WTC11 (cell line): ENCODE data around the gene DLG1. TPM values are rescaled to one million over a fixed set of nuclear protein-coding genes. Genes with fewer than 3 reads are reported as not detected.

ENCODE experiments used
- ATAC-seq: fragments of 200-7000 bp; cut with Tn5 transposase; 2 replicates; pipeline ENCODE4 v1.10.0; 2021; ENCODE audit warnings: mild to moderate bottlenecking, moderate library complexity
- CTCF ChIA-PET: fragments of 300-600 bp; sonication (Branson Sonifier 250); formaldehyde crosslinking; loops from one replicate; lab custom pipeline; 2021; ENCODE audit warnings: antibody characterized with exemption; lab: Charles Lee
- POLR2A ChIA-PET: fragments of 350-600 bp; sonication (Branson Sonifier 250); formaldehyde crosslinking; loops from one replicate; lab custom pipeline; 2021; ENCODE audit warnings: antibody characterized with exemption; lab: Charles Lee
- DNase-seq: peaks from one replicate; pipeline ENCODE4 v3.0.0; 2021; ENCODE audit warnings: low spot score
- H3K27ac Mint-ChIP-seq: 2 replicates; pipeline ENCODE4 v1.8.0; 2021; ENCODE audit warnings: mixed read lengths
- H3K27me3 Mint-ChIP-seq: 2 replicates; pipeline ENCODE4 v1.8.0; 2021; ENCODE audit warnings: low read depth, mild to moderate bottlenecking, moderate library complexity, mixed read lengths
- H3K36me3 Mint-ChIP-seq: 2 replicates; pipeline ENCODE4 v1.8.0; 2021; ENCODE audit warnings: mixed read lengths
- H3K4me1 Mint-ChIP-seq: 2 replicates; pipeline ENCODE4 v1.8.0; 2022; ENCODE audit warnings: mixed read lengths
- H3K4me3 Mint-ChIP-seq: 2 replicates; pipeline ENCODE4 v1.8.0; 2021; ENCODE audit warnings: mild to moderate bottlenecking, moderate library complexity, mixed read lengths
- H3K9me3 Mint-ChIP-seq: 2 replicates; pipeline ENCODE4 v1.8.0; 2021; ENCODE audit warnings: mixed read lengths
- ATF3 ChIP-seq: sonication (generic); formaldehyde crosslinking; conservative IDR thresholded peaks from 2 replicates; pipeline ENCODE4 v1.8.1; 2022; ENCODE audit warnings: mild to moderate bottlenecking, missing genetic modification reagents
- ELF4 ChIP-seq: sonication (generic); formaldehyde crosslinking; IDR thresholded peaks from 2 replicates; pipeline ENCODE4 v1.8.1; 2022; ENCODE audit warnings: low read depth, mild to moderate bottlenecking, moderate library complexity, missing genetic modification reagents
- ETV6 ChIP-seq: sonication (generic); formaldehyde crosslinking; IDR thresholded peaks from 2 replicates; pipeline ENCODE4 v1.8.1; 2022; ENCODE audit warnings: mild to moderate bottlenecking, missing genetic modification reagents
- FOXJ3 ChIP-seq: sonication (generic); formaldehyde crosslinking; IDR thresholded peaks from 2 replicates; pipeline ENCODE4 v1.9.0; 2021; ENCODE audit warnings: missing genetic modification reagents, mild to moderate bottlenecking, borderline replicate concordance
- FOXK1 ChIP-seq: sonication (generic); formaldehyde crosslinking; IDR thresholded peaks from 2 replicates; pipeline ENCODE4 v1.8.0; 2022; ENCODE audit warnings: mild to moderate bottlenecking, moderate library complexity, missing genetic modification reagents
- NR1H2 ChIP-seq: sonication (generic); formaldehyde crosslinking; IDR thresholded peaks from 2 replicates; pipeline ENCODE4 v1.9.0; 2021; ENCODE audit warnings: mild to moderate bottlenecking, moderate library complexity, missing genetic modification reagents
- NR2C2 ChIP-seq: sonication (generic); formaldehyde crosslinking; IDR thresholded peaks from 2 replicates; pipeline ENCODE4 v1.8.0; 2022; ENCODE audit warnings: mild to moderate bottlenecking, missing genetic modification reagents
- NR3C1 ChIP-seq: sonication (generic); formaldehyde crosslinking; conservative IDR thresholded peaks from 2 replicates; pipeline ENCODE4 v1.8.1; 2023; ENCODE audit warnings: low read depth, mild to moderate bottlenecking, missing genetic modification reagents
- SMAD4 ChIP-seq: sonication (generic); formaldehyde crosslinking; IDR thresholded peaks from 2 replicates; pipeline ENCODE4 v1.8.0; 2022; ENCODE audit warnings: mild to moderate bottlenecking, missing genetic modification reagents
- SOX15 ChIP-seq: fragments of 250-450 bp; sonication (Bioruptor Pico); IDR thresholded peaks from 2 replicates; pipeline ENCODE4 v1.9.0; 2021; ENCODE audit warnings: mild to moderate bottlenecking
- STAT6 ChIP-seq: sonication (generic); formaldehyde crosslinking; conservative IDR thresholded peaks from 2 replicates; pipeline ENCODE4 v1.8.1; 2023; ENCODE audit warnings: mild to moderate bottlenecking, low read depth, missing genetic modification reagents, moderate library complexity
- ZBTB21 ChIP-seq: sonication (generic); formaldehyde crosslinking; IDR thresholded peaks from 2 replicates; pipeline ENCODE4 v1.8.1; 2023; ENCODE audit warnings: mild to moderate bottlenecking, missing genetic modification reagents, borderline replicate concordance
- ZNF232 ChIP-seq: sonication (generic); formaldehyde crosslinking; IDR thresholded peaks from 2 replicates; pipeline ENCODE4 v1.8.0; 2022; ENCODE audit warnings: mild to moderate bottlenecking, missing genetic modification reagents
- total RNA-seq: library from RNA; stranded (reverse); gene quantifications from 3 replicates; pipeline ENCODE4 v1.2.3, GENCODE V29; 2021
- TF ChIP-seq, protein P1 (sequence below): sonication (generic); formaldehyde crosslinking; IDR thresholded peaks from 2 replicates; pipeline ENCODE4 v1.8.0; 2022; ENCODE audit warnings: mild to moderate bottlenecking, missing genetic modification reagents
- TF ChIP-seq, protein P2 (sequence below): sonication (generic); formaldehyde crosslinking; IDR thresholded peaks from 2 replicates; pipeline ENCODE4 v1.8.1; 2022; ENCODE audit warnings: low read depth, mild to moderate bottlenecking, moderate library complexity, missing genetic modification reagents, borderline replicate concordance
- TF ChIP-seq, protein P3 (sequence below): sonication (generic); formaldehyde crosslinking; IDR thresholded peaks from 2 replicates; pipeline ENCODE4 v1.8.1; 2023; ENCODE audit warnings: mild to moderate bottlenecking, missing genetic modification reagents
- TF ChIP-seq, protein P4 (sequence below): sonication (generic); formaldehyde crosslinking; IDR thresholded peaks from 2 replicates; pipeline ENCODE4 v1.8.0; 2023; ENCODE audit warnings: missing genetic modification reagents
- TF ChIP-seq, protein P5 (sequence below): fragments of 250-450 bp; sonication (Bioruptor Pico); IDR thresholded peaks from 2 replicates; pipeline ENCODE4 v1.9.0; 2021; ENCODE audit warnings: mild to moderate bottlenecking

Gene DLG1
- total RNA-seq, 1 experiment from 2014 or later = 81.1 TPM

DNA sequence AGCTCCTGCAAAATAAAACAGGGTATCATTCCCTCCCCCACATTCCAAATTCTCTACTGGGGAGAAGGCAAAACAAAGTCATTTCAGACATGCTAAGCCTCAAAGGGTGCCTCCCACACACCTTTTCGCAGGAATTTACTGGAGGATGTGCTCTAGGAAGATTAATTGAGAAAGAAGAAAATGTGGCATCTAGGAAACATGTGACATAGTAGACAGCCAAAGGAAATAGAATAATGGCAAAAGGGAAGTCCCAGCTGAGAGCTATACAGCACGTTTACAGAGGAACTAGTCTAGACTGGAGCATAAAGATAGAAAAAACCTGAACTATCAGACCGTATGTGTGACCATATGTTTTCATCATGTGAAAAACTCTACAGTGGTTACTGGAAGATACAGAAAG is 210.0 kb downstream of the DLG1 start:
- peaks cover 5% of the 10 kb centered on the region; the same call in 1 of the 2 replicates for H3K4me1 Mint-ChIP-seq
- no peaks in the 10 kb centered on the region for H3K9me3 Mint-ChIP-seq
- H3K27me3 Mint-ChIP-seq = no peaks in the 10 kb centered on the region
- no peak overlapping the region for H3K27ac Mint-ChIP-seq
- ATAC-seq (no peak), DNase-seq (no peak)
- POLR2A ChIA-PET = no interaction called here
- no peak overlapping the region for H3K4me3 Mint-ChIP-seq
- H3K36me3 Mint-ChIP-seq = peaks cover 6% of the 10 kb centered on the region
- CTCF ChIA-PET = no interaction called here
- TF ChIP-seq STAT6 (CRISPR knock-in tag) (no peak), ETV6 (CRISPR knock-in tag) (no peak), ZNF232 (CRISPR knock-in tag) (no peak), FOXJ3 (CRISPR knock-in tag) (no peak), NR1H2 (CRISPR knock-in tag) (no peak)
- TF ChIP-seq, protein P1, sequence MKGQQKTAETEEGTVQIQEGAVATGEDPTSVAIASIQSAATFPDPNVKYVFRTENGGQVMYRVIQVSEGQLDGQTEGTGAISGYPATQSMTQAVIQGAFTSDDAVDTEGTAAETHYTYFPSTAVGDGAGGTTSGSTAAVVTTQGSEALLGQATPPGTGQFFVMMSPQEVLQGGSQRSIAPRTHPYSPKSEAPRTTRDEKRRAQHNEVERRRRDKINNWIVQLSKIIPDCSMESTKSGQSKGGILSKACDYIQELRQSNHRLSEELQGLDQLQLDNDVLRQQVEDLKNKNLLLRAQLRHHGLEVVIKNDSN (CRISPR knock-in tag) = no peak
- TF ChIP-seq, protein P2, sequence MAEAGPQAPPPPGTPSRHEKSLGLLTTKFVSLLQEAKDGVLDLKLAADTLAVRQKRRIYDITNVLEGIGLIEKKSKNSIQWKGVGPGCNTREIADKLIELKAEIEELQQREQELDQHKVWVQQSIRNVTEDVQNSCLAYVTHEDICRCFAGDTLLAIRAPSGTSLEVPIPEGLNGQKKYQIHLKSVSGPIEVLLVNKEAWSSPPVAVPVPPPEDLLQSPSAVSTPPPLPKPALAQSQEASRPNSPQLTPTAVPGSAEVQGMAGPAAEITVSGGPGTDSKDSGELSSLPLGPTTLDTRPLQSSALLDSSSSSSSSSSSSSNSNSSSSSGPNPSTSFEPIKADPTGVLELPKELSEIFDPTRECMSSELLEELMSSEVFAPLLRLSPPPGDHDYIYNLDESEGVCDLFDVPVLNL = no peak
- TF ChIP-seq, protein P3, sequence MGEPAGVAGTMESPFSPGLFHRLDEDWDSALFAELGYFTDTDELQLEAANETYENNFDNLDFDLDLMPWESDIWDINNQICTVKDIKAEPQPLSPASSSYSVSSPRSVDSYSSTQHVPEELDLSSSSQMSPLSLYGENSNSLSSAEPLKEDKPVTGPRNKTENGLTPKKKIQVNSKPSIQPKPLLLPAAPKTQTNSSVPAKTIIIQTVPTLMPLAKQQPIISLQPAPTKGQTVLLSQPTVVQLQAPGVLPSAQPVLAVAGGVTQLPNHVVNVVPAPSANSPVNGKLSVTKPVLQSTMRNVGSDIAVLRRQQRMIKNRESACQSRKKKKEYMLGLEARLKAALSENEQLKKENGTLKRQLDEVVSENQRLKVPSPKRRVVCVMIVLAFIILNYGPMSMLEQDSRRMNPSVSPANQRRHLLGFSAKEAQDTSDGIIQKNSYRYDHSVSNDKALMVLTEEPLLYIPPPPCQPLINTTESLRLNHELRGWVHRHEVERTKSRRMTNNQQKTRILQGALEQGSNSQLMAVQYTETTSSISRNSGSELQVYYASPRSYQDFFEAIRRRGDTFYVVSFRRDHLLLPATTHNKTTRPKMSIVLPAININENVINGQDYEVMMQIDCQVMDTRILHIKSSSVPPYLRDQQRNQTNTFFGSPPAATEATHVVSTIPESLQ (CRISPR knock-in tag) = no peak

DNA sequence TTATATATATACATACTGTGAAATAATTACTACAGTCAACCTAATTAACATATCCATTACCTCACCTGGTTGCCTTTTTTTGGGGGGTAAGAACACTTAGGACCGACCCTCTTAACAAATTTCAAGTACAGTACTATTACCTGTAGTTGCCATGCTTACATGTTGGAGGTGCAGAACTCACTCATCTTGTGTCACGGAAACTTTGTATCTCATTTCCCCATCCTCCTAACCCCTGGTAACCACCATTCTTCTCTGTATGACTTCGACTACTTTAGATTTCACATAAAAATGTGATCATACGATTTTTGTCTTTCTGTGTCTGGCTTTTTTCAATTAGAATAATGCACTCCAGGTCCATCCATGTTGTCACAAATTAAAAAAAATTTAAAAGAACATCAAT is 213.3 kb downstream of the DLG1 start:
- DNase-seq (no peak), ATAC-seq (no peak)
- CTCF ChIA-PET = no interaction called here
- Mint-ChIP-seq H3K9me3 (no peaks in the 10 kb centered on the region), H3K4me3 (no peak overlapping the region), H3K27me3 (no peaks in the 10 kb centered on the region), H3K27ac (no peak overlapping the region), H3K36me3 (peaks cover 8% of the 10 kb centered on the region), H3K4me1 (peaks cover 3% of the 10 kb centered on the region; the same call in 1 of the 2 replicates)
- TF ChIP-seq, protein P4, sequence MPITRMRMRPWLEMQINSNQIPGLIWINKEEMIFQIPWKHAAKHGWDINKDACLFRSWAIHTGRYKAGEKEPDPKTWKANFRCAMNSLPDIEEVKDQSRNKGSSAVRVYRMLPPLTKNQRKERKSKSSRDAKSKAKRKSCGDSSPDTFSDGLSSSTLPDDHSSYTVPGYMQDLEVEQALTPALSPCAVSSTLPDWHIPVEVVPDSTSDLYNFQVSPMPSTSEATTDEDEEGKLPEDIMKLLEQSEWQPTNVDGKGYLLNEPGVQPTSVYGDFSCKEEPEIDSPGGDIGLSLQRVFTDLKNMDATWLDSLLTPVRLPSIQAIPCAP (CRISPR knock-in tag) = no peak
- TF ChIP-seq NR3C1 (CRISPR knock-in tag) (no peak), FOXK1 (CRISPR knock-in tag) (no peak), ZBTB21 (CRISPR knock-in tag) (no peak), SOX15 (CRISPR knock-in tag) (no peak)
- TF ChIP-seq, protein P5, sequence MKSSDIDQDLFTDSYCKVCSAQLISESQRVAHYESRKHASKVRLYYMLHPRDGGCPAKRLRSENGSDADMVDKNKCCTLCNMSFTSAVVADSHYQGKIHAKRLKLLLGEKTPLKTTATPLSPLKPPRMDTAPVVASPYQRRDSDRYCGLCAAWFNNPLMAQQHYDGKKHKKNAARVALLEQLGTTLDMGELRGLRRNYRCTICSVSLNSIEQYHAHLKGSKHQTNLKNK = no peak
- POLR2A ChIA-PET = no interaction called here

- Mint-ChIP-seq H3K27me3 (no peaks in the 10 kb centered on the region), H3K4me1 (peaks cover 3% of the 10 kb centered on the region; the same call in 1 of the 2 replicates), H3K36me3 (peaks cover 8% of the 10 kb centered on the region), H3K4me3 (no peak overlapping the region), H3K9me3 (no peaks in the 10 kb centered on the region), H3K27ac (no peak overlapping the region)
- TF ChIP-seq, protein P2 = no peak
- TF ChIP-seq SMAD4 = no peak
- no peak for TF ChIP-seq NR2C2 (CRISPR knock-in tag)
- TF ChIP-seq ELF4 = no peak
- no peak for TF ChIP-seq ATF3 (CRISPR knock-in tag)
- DNase-seq (no peak), ATAC-seq (no peak)
- ChIA-PET POLR2A (no interaction called here), CTCF (no interaction called here)
These were observed 214.9 kb downstream of the DLG1 start for GRCh38 chr3:197083486-197083885.
